HG03064 (cell line): ENCODE data around the gene BANP.
A peak's percentile ranks its signal among the peaks of the same experiment; 100 is the strongest.

Source experiments
- ATAC-seq: cut with Tn5 transposase; IDR thresholded peaks from one replicate; pipeline ENCODE4 v1.9.1; 2021; ENCODE audit warnings: low read depth; ENCODE audit not compliant: unreplicated experiment

The BANP gene

GRCh38 chr16:88062341-88063210 lies 111.3 kb downstream of the BANP start:
- no peak for ATAC-seq

- ATAC-seq: no peak
Measured at GRCh38 chr16:88063211-88063773, 112.1 kb downstream of the BANP start.

GRCh38 chr16:88064011-88064888 lies 113.0 kb downstream of the BANP start:
- no peak for ATAC-seq

GRCh38 chr16:88064889-88065746 lies 113.9 kb downstream of the BANP start:
- ATAC-seq: no peak

DNA sequence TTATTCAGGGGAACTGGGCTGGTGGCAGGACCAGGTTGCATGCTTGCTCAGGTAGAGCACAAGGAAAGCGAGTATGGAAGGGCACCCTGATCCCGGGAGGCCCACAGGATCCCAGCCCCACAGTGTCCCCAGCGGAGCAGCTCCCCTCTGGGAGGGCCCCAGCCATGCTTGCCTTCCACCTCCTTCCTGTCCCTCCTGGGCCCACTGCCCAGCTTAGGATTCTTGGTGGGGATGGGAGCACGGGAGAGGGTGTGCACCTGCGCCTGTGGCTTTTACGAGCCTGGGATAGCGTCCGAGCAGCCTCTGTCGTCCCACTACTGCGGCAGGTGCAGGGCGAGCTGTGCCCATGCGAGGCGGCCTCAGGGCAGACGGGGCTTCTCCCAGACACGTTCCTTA lies 114.5 kb downstream of the BANP start:
- ATAC-seq: no peak

GRCh38 chr16:88066234-88066633 lies 115.0 kb downstream of the BANP start:
- no peak for ATAC-seq

DNA sequence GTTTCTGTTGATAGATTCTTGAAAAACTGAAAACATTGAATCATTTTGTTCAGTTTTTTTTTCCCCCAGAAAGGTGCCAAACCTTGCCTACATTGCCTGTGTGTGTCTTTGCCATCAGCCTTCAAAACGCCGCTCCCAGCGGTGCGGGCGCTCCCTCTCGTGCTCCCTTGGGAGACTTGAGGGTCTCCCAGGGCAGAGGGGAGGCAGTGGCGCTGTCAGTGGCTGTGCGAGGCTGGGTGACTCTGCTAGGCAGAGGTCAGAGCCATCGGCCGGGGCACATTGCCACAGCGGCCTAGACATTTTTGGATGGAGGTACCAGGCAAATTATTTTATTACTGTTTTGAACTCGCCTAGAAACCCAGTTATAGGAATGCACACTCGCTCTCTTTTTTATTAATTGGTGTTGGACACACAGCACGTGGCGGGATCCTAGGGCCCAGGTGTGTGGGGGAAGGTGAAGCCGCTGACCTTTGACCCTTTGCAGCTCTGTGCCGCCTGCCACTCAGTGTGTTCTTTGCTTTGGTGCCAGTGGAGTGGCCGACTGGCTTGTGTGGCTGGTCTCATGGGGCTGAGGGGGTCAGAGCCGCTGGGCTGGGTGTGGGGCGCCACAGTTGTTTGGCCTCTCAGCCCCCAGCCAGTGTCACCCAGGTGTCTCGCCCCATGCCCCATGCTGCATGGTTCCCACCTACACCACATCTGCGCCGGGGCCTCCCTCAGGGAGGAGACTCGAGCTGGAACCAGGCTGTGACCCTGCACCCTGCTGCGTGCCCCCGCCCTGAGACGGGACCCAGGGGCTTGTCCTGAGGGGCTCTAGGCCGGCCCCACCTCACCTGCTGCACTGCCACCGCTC lies 115.7 kb downstream of the BANP start:
- ATAC-seq: no peak

DNA sequence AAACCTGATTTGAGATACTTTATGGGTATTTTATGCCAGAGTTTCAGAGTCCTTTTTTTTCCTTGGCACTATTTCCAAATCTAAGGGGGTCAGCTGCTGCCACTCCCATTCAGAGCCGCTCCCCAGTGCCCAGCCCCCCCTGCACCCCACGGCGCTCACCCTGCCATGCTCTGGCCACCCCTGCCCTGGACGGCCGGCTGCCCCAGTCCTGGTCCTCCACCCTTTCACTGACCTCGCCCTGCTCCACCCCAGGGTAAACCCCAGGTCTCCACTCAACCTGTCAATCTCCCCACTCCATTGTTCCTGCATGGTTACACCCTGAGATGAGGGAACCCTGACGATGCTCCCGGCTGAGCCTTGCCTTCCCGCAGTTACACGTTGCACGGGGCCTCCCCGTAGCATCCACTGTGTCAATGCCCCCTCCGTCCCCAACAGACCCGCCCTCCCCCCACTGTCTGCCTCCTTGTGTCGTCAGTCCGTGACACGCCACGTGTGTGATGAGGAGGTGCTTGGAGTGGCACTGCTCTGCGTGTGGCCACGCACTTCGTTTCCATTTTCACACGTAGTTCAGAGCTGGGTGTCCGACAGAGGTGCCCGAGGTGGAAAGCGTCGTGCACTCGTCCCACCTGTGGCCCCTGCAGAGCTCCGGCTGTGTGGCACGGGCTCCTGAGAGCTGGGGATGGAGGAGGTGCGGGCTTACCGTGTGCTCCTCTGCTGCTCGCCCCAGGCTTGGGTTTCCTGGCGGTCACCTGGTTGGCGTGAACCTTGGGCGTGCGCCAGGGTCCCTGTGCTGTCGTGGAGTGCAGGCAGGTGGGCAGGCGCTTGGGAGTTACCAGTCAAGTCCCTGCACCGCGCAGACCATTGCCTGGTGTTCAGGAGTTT lies 116.5 kb downstream of the BANP start:
- no peak for ATAC-seq

- ATAC-seq: no peak
Measured at GRCh38 chr16:88068476-88069396, 117.5 kb downstream of the BANP start.

GRCh38 chr16:88069397-88070168 lies 118.3 kb downstream of the BANP start:
- ATAC-seq: peak; percentile 87

- no peak for ATAC-seq
Measured at GRCh38 chr16:88070341-88070740, 119.1 kb downstream of the BANP start.

DNA sequence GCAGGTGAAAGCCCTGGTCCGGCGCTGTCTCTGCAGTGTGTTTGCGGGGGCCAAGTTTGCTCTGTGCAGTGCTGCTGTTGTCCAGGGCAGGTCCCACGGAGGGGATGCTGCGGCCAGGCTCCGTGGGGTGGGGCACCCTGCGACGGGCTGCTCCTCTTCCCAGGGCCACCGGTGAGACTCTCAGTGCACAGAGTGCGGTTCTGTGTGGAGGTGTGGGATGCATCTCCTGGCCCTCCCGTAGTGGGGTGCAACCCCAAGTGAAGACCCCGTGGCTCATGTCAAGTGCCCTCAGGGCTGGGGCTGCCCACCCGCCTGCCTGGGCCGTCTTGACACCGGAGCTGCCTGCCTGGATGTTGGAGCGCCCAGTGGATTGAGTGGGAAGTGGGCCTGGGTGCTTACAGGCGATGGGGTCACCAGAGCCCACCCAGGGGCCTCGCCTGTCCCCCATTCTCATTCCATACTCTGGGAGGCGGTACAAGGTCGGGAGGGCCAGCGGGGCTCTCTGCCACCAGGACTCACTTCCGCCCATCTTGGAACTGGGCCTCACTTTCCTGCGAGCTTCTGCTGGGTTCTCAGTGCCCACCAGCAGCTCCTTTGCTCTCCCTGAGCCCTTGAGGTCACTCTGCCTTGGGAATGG lies 119.9 kb downstream of the BANP start:
- no peak for ATAC-seq

DNA sequence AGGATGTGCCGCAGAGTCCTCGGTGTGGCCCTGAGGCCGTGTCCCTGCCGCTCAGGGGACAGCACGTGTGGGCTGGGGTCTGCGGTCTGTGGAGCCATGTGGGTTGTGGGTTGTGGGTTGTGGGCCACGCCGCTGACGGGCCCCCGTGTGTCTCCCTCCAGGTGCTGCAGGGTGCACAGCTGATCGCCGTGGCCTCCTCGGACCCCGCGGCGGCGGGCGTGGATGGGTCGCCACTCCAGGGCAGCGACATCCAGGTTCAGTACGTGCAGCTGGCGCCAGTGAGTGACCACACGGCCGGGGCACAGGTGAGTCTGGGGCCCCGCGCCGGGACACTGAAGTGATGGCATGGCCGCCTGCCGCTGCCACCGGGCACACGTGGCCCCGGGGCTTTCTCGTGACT lies 120.7 kb downstream of the BANP start:
- no peak for ATAC-seq

- ATAC-seq: no peak
Measured at GRCh38 chr16:88072571-88073001, 121.4 kb downstream of the BANP start.

GRCh38 chr16:88073201-88073721 lies 122.0 kb downstream of the BANP start:
- no peak for ATAC-seq

GRCh38 chr16:88074041-88074440 lies 122.8 kb downstream of the BANP start:
- no peak for ATAC-seq
